Mammary epithelial cell (primary cell): Measurements from ENCODE around the gene C1orf50.

Experiments
- CTCF ChIP-seq, 2 donors: IDR thresholded peaks in 1 of 2; conservative IDR thresholded peaks in 1 of 2; 2 replicates each; pipeline ENCODE4 v1.5.1; 2011 to 2012; ENCODE audit warnings: inconsistent platforms in 2 of 2, low read length in 2 of 2, mild to moderate bottlenecking in 2 of 2, control low read depth in 1 of 2, low read depth in 1 of 2; ENCODE audit not compliant: insufficient read depth in 1 of 2; ENCODE audit errors: extremely low read depth in 1 of 2
- EZH2 ChIP-seq: IDR thresholded peaks from 2 replicates; pipeline ENCODE4 v1.6.1; 2012; ENCODE audit warnings: low read length, inconsistent platforms, borderline replicate concordance

DNA sequence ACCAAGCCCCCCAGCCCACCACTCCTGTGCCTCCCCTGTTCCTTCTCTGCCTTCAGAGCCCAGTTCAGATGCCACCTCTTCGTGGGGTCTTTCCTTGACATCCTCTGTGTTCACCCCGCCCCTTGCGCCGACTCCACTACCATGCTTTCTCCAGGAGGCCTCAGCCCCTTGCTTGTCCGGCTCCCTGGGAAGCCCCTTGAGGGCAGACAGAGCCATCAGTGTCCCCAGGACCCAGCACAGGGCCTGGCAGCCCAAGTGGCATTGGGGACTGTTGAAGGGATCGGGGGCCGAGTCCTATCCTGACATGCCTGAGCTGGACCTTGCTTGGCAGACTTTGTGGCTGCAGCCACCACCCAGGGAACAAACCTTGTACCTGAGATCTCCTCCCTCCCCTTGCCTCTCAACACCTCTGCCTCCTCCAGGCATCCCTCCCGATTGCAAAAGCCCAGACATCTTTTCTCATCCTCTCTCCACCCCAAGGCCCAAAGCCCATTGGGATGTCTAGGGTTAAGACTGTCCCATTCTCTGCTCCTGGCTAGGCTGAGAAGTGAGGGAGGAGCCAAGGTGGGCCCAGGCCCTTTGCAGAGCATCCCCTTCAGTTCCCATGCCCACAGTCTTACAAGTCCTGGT, 30.4 kb upstream of the C1orf50 start:
- TF ChIP-seq CTCF (conservative IDR thresholded peaks at IDR 0.05 in 1 of 2, IDR thresholded peaks at IDR 0.05 in 1 of 2; ENCODE audit: extremely low read depth in 1 of 2, insufficient read depth in 1 of 2, low read depth in 1 of 2, low read length in 2 of 2) (no peak), EZH2 (no peak)
